Measurements from ENCODE around the gene TCF4. TPM values are rescaled to one million over a fixed set of nuclear protein-coding genes. Genes with fewer than 3 reads are reported as not detected.

Gene TCF4
- total RNA-seq, 1 donor from 2014 or later: 199 TPM

- Mint-ChIP-seq H3K27me3 (ENCODE audit: unreplicated experiment) (peaks cover 3% of the 10 kb centered on the region), H3K36me3 (ENCODE audit: unreplicated experiment) (no peaks in the 10 kb centered on the region), H3K4me3 (ENCODE audit: unreplicated experiment) (no peak overlapping the region), H3K9me3 (ENCODE audit: unreplicated experiment) (peaks cover 3% of the 10 kb centered on the region), H3K4me1 (ENCODE audit: low read depth, unreplicated experiment) (peaks cover 11% of the 10 kb centered on the region), H3K27ac (ENCODE audit: unreplicated experiment) (no peak overlapping the region)
- no peak for DNase-seq
- no peak for TF ChIP-seq CTCF (IDR thresholded peaks at IDR 0.05; ENCODE audit: partially characterized antibody, unreplicated experiment)
Measured at GRCh38 chr18:55244546-55244945, 343.4 kb downstream of the TCF4 start.

GRCh38 chr18:55243857-55244256 is 344.1 kb downstream of the TCF4 start:
- Mint-ChIP-seq H3K9me3 (ENCODE audit: unreplicated experiment) (peaks cover 3% of the 10 kb centered on the region), H3K4me1 (ENCODE audit: low read depth, unreplicated experiment) (peaks cover 15% of the 10 kb centered on the region), H3K36me3 (ENCODE audit: unreplicated experiment) (no peaks in the 10 kb centered on the region), H3K4me3 (ENCODE audit: unreplicated experiment) (no peak overlapping the region), H3K27ac (ENCODE audit: unreplicated experiment) (no peak overlapping the region), H3K27me3 (ENCODE audit: unreplicated experiment) (peaks cover 3% of the 10 kb centered on the region)
- no peak for TF ChIP-seq CTCF (IDR thresholded peaks at IDR 0.05; ENCODE audit: partially characterized antibody, unreplicated experiment)
- no peak for DNase-seq

GRCh38 chr18:55243255-55243654 is 344.7 kb downstream of the TCF4 start:
- H3K27ac Mint-ChIP-seq (ENCODE audit: unreplicated experiment): no peak overlapping the region
- no peak for DNase-seq
- H3K4me3 Mint-ChIP-seq (ENCODE audit: unreplicated experiment): no peak overlapping the region
- peaks cover 3% of the 10 kb centered on the region for H3K9me3 Mint-ChIP-seq (ENCODE audit: unreplicated experiment)
- H3K4me1 Mint-ChIP-seq (ENCODE audit: low read depth, unreplicated experiment): peaks cover 21% of the 10 kb centered on the region
- peaks cover 3% of the 10 kb centered on the region for H3K27me3 Mint-ChIP-seq (ENCODE audit: unreplicated experiment)
- no peak for TF ChIP-seq CTCF (IDR thresholded peaks at IDR 0.05; ENCODE audit: partially characterized antibody, unreplicated experiment)
- H3K36me3 Mint-ChIP-seq (ENCODE audit: unreplicated experiment): no peaks in the 10 kb centered on the region

- no peak for TF ChIP-seq CTCF (IDR thresholded peaks at IDR 0.05; ENCODE audit: partially characterized antibody, unreplicated experiment)
- Mint-ChIP-seq H3K4me1 (ENCODE audit: low read depth, unreplicated experiment) (peaks cover 30% of the 10 kb centered on the region), H3K36me3 (ENCODE audit: unreplicated experiment) (no peaks in the 10 kb centered on the region), H3K27me3 (ENCODE audit: unreplicated experiment) (peaks cover 5% of the 10 kb centered on the region), H3K4me3 (ENCODE audit: unreplicated experiment) (no peak overlapping the region), H3K9me3 (ENCODE audit: unreplicated experiment) (peaks cover 3% of the 10 kb centered on the region), H3K27ac (ENCODE audit: unreplicated experiment) (no peak overlapping the region)
- no peak for DNase-seq
Measured at GRCh38 chr18:55240978-55241377, 347.0 kb downstream of the TCF4 start.

GRCh38 chr18:55239740-55240139 is 348.3 kb downstream of the TCF4 start:
- no peaks in the 10 kb centered on the region for H3K36me3 Mint-ChIP-seq (ENCODE audit: unreplicated experiment)
- H3K27me3 Mint-ChIP-seq (ENCODE audit: unreplicated experiment): peaks cover 7% of the 10 kb centered on the region
- H3K9me3 Mint-ChIP-seq (ENCODE audit: unreplicated experiment): peaks cover 3% of the 10 kb centered on the region
- H3K4me3 Mint-ChIP-seq (ENCODE audit: unreplicated experiment): no peak overlapping the region
- no peak for TF ChIP-seq CTCF (IDR thresholded peaks at IDR 0.05; ENCODE audit: partially characterized antibody, unreplicated experiment)
- no peak overlapping the region for H3K27ac Mint-ChIP-seq (ENCODE audit: unreplicated experiment)
- H3K4me1 Mint-ChIP-seq (ENCODE audit: low read depth, unreplicated experiment): peaks cover 30% of the 10 kb centered on the region
- DNase-seq: no peak
